ENCODE data around the gene ARPP21. TPM values are rescaled to one million over a fixed set of nuclear protein-coding genes. Genes with fewer than 3 reads are reported as not detected.
A peak's percentile ranks its signal among the peaks of the same experiment; 100 is the strongest.

Gene ARPP21
- polyA plus RNA-seq, 3 donors, result not detected

DNA sequence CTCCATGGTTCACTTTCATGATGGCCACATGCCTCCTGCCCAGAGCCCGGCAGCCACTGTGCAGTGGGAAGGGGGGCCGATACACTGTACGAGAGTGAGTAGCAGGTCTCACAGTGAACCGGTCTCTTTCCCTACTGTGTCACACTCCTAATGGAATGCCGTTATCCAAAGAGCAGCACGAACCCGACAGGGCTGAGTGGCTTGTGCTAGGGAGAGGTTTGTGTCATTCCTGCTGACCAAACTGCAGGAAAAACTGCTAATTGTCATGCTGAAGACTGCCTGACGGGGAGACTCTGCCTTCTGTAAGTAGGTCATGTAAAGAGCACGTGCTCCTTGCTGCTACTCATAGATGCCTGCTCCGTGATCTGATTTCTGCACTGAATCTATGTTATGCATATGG is 105.1 kb downstream of the ARPP21 start:
- TF ChIP-seq, protein P1, sequence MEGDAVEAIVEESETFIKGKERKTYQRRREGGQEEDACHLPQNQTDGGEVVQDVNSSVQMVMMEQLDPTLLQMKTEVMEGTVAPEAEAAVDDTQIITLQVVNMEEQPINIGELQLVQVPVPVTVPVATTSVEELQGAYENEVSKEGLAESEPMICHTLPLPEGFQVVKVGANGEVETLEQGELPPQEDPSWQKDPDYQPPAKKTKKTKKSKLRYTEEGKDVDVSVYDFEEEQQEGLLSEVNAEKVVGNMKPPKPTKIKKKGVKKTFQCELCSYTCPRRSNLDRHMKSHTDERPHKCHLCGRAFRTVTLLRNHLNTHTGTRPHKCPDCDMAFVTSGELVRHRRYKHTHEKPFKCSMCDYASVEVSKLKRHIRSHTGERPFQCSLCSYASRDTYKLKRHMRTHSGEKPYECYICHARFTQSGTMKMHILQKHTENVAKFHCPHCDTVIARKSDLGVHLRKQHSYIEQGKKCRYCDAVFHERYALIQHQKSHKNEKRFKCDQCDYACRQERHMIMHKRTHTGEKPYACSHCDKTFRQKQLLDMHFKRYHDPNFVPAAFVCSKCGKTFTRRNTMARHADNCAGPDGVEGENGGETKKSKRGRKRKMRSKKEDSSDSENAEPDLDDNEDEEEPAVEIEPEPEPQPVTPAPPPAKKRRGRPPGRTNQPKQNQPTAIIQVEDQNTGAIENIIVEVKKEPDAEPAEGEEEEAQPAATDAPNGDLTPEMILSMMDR (IDR thresholded peaks at IDR 0.05), result no peak
- H3K9me3 ChIP-seq (replicated peaks in 1 of 2; ENCODE audit: control insufficient read depth in 1 of 2, insufficient read depth in 1 of 2, low read length in 2 of 2), result no peaks in the 10 kb centered on the region
- Mint-ChIP-seq H3K4me1 (no peaks in the 10 kb centered on the region), H3K27me3 (ENCODE audit: low read depth in 3 of 3) (peaks cover 0 to 3% (median 2%) of the 10 kb centered on the region in 3 donors), H3K4me3 (no peak overlapping the region), H3K36me3 (no peaks in the 10 kb centered on the region), H3K27ac (no peak overlapping the region), H3K9me3 (peaks cover 0 to 9% (median 5%) of the 10 kb centered on the region in 7 donors)
- peaks cover 7 to 8% of the 10 kb centered on the region in 2 donors for H3K4me1 ChIP-seq (ENCODE audit: control insufficient read depth in 1 of 2, insufficient read depth in 2 of 2, low read length in 2 of 2)
- H3K79me2 ChIP-seq (ENCODE audit: insufficient read depth, low read length), result no peaks in the 10 kb centered on the region
- intact Hi-C loops (cut with micrococcal nuclease), result no loop called here
- no peaks in the 10 kb centered on the region for H4K20me1 ChIP-seq (ENCODE audit: insufficient read depth, low read length)
- no peak overlapping the region for H3K4me3 ChIP-seq (replicated peaks in 1 of 3; ENCODE audit: low read depth in 2 of 3, low read length in 3 of 3)
- no peak overlapping the region for H3K27ac ChIP-seq (ENCODE audit: low read depth in 1 of 2, low read length in 2 of 2)
- H3K4me2 ChIP-seq (replicated peaks; ENCODE audit: extremely low read depth, low read length, poor library complexity, severe bottlenecking), result no peak overlapping the region
- no peak overlapping the region for H3K9ac ChIP-seq (ENCODE audit: insufficient read depth, low read length, poor library complexity, severe bottlenecking)
- H3K36me3 ChIP-seq (replicated peaks in 1 of 2; ENCODE audit: control insufficient read depth in 1 of 2, insufficient read depth in 2 of 2, low read length in 2 of 2), result no peaks in the 10 kb centered on the region
- WGBS (ENCODE audit: insufficient coverage), result 90% methylated on average over 1 of the region's 10 CpGs
- no peaks in the 10 kb centered on the region for H3K27me3 ChIP-seq (ENCODE audit: control insufficient read depth in 2 of 2, insufficient read depth in 2 of 2, low read length in 2 of 2)
- no peak overlapping the region for H2AFZ ChIP-seq (ENCODE audit: insufficient read depth, low read depth, low read length, poor library complexity, severe bottlenecking)
- no peak for DNase-seq

DNA sequence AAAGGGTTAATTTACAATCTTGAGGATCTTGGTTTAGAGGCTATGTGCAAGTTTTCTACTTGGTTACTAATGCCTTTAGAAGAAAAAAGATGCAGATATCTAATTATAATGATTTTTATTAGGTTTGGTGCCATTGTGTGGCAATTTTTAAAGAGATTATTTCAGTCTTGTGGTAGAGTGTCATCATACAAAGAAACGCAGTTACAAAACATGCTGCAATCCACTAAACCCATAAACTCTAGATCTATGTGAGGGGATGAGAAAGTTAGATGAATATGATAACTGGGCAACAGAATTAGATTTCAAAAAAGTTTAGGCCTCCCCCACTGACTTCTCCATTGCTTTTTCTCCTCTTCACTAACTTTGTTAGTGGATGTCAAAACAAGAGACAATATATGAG is 106.0 kb downstream of the ARPP21 start:
- H3K27ac Mint-ChIP-seq, result no peak overlapping the region
- peaks cover 7 to 8% of the 10 kb centered on the region in 2 donors for H3K4me1 ChIP-seq (ENCODE audit: control insufficient read depth in 1 of 2, insufficient read depth in 2 of 2, low read length in 2 of 2)
- H3K27ac ChIP-seq (ENCODE audit: low read depth in 1 of 2, low read length in 2 of 2), result peak overlapping the region in 1 of 2 donors; percentile 12
- H3K79me2 ChIP-seq (ENCODE audit: insufficient read depth, low read length), result no peaks in the 10 kb centered on the region
- no peak for DNase-seq
- H2AFZ ChIP-seq (ENCODE audit: insufficient read depth, low read depth, low read length, poor library complexity, severe bottlenecking), result no peak overlapping the region
- intact Hi-C loops (cut with micrococcal nuclease), result no loop called here
- H3K4me2 ChIP-seq (replicated peaks; ENCODE audit: extremely low read depth, low read length, poor library complexity, severe bottlenecking), result no peak overlapping the region
- H3K9me3 ChIP-seq (replicated peaks in 1 of 2; ENCODE audit: control insufficient read depth in 1 of 2, insufficient read depth in 1 of 2, low read length in 2 of 2), result no peaks in the 10 kb centered on the region
- WGBS (ENCODE audit: insufficient coverage), result no CpG with 5 or more reads among the region's 1 CpG
- no peaks in the 10 kb centered on the region for H3K27me3 ChIP-seq (ENCODE audit: control insufficient read depth in 2 of 2, insufficient read depth in 2 of 2, low read length in 2 of 2)
- no peak overlapping the region for H3K4me3 Mint-ChIP-seq
- H3K9me3 Mint-ChIP-seq, result peaks cover 0 to 11% (median 5%) of the 10 kb centered on the region in 7 donors
- H3K9ac ChIP-seq (ENCODE audit: insufficient read depth, low read length, poor library complexity, severe bottlenecking), result no peak overlapping the region
- H3K4me3 ChIP-seq (replicated peaks in 1 of 3; ENCODE audit: low read depth in 2 of 3, low read length in 3 of 3), result no peak overlapping the region
- H3K4me1 Mint-ChIP-seq, result no peaks in the 10 kb centered on the region
- peaks cover 0 to 3% (median 2%) of the 10 kb centered on the region in 3 donors for H3K27me3 Mint-ChIP-seq (ENCODE audit: low read depth in 3 of 3)
- H4K20me1 ChIP-seq (ENCODE audit: insufficient read depth, low read length), result no peaks in the 10 kb centered on the region
- no peaks in the 10 kb centered on the region for H3K36me3 Mint-ChIP-seq
- H3K36me3 ChIP-seq (replicated peaks in 1 of 2; ENCODE audit: control insufficient read depth in 1 of 2, insufficient read depth in 2 of 2, low read length in 2 of 2), result no peaks in the 10 kb centered on the region
- TF ChIP-seq, protein P1 (IDR thresholded peaks at IDR 0.05), result no peak
